ENCODE measurements around the gene CADM4. TPM values are rescaled to one million over a fixed set of nuclear protein-coding genes. Genes with fewer than 3 reads are reported as not detected.
A peak's percentile ranks its signal among the peaks of the same experiment; 100 is the strongest.

CADM4 gene
- total and polyA plus RNA-seq, 2 experiments from 2014 or later: 16.6 to 22.7 TPM

DNA sequence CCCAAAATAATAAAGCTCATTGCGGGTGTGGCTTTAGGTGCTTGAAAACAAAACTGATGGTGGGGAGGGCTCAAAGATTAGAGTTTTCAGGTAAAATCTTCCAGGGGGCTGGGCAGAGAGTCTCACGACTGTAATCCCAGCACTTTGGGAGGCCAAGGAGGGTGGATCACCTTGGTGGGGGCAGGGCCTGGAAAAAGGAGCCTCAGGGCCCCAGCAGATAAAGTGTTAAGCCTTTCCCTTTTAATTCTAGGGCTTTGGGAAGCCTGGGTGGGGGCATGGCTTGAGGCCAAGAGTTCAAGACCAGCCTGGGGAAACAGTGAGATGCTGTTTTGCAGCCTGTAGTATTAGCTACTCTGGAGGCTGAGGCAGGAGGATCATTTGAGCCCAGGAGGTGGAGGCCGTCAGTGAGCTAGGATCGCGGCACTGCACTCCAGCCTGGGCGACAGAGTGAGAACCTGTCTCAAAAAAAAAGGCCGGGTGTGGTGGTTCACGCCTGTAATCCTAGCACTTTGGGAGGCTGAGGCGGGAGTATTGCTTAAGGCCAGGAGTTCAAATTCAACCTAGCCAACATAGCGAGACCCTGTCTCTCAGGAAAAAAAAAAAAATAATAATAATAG, 45.5 kb downstream of the CADM4 start:
- 92% methylated on average over 10 of the region's 10 CpGs for WGBS (ENCODE audit: low lambda C conversion rate, missing lambda C conversion rate)
- TF ChIP-seq EZH2 (IDR thresholded peaks at IDR 0.05; ENCODE audit: borderline replicate concordance): no peak
- no peak for TF ChIP-seq CTCF (IDR thresholded peaks at IDR 0.05; ENCODE audit: poor library complexity)
- no peak for TF ChIP-seq EZH2phosphoT487 (IDR thresholded peaks at IDR 0.05; ENCODE audit: low read depth, severe bottlenecking, unreplicated experiment)

GRCh38 chr19:43592800-43593350, 46.8 kb downstream of the CADM4 start:
- H3K4me3 ChIP-seq: no peak overlapping the region
- DNase-seq (ENCODE audit: low spot score): no peak
- H3K36me3 ChIP-seq (replicated peaks; ENCODE audit: insufficient read depth, low read depth): no peaks in the 10 kb centered on the region
- H3K4me2 ChIP-seq: no peak overlapping the region
- 98% methylated on average over 37 of the region's 37 CpGs for WGBS (ENCODE audit: low lambda C conversion rate, missing lambda C conversion rate)
- peaks cover 6% of the 10 kb centered on the region for H4K20me1 ChIP-seq (ENCODE audit: insufficient read depth, poor library complexity, severe bottlenecking)
- H3K27me3 ChIP-seq: no peaks in the 10 kb centered on the region
- no peak overlapping the region for H3K27ac ChIP-seq
- TF ChIP-seq CTCF (IDR thresholded peaks at IDR 0.05; ENCODE audit: poor library complexity): no peak
- TF ChIP-seq EZH2phosphoT487 (IDR thresholded peaks at IDR 0.05; ENCODE audit: low read depth, severe bottlenecking, unreplicated experiment): no peak
- no peaks in the 10 kb centered on the region for H3K9me2 ChIP-seq (replicated peaks; ENCODE audit: insufficient read depth)
- H2AFZ ChIP-seq: no peak overlapping the region
- no peaks in the 10 kb centered on the region for H3K9me3 ChIP-seq (ENCODE audit: low read depth)
- peaks cover 45% of the 10 kb centered on the region for H3K79me2 ChIP-seq
- H3K4me1 ChIP-seq (ENCODE audit: insufficient read depth): peaks cover 15% of the 10 kb centered on the region

More for the DNA sequence above, 45.5 kb downstream of the CADM4 start:
- H3K4me2 ChIP-seq: peak overlapping the region; percentile 100
- peak overlapping the region; percentile 34 for H3K4me3 ChIP-seq
- H2AFZ ChIP-seq: no peak overlapping the region
- H3K27me3 ChIP-seq: no peaks in the 10 kb centered on the region
- H3K9me2 ChIP-seq (replicated peaks; ENCODE audit: insufficient read depth): no peaks in the 10 kb centered on the region
- H3K4me1 ChIP-seq (ENCODE audit: insufficient read depth): peaks cover 15% of the 10 kb centered on the region
- H3K27ac ChIP-seq: peak overlapping the region; percentile 90
- H3K36me3 ChIP-seq (replicated peaks; ENCODE audit: insufficient read depth, low read depth): no peaks in the 10 kb centered on the region
- peaks cover 56% of the 10 kb centered on the region for H3K79me2 ChIP-seq
- no peak for DNase-seq (ENCODE audit: low spot score)
- H4K20me1 ChIP-seq (ENCODE audit: insufficient read depth, poor library complexity, severe bottlenecking): peaks cover 6% of the 10 kb centered on the region
- H3K9me3 ChIP-seq (ENCODE audit: low read depth): no peaks in the 10 kb centered on the region

- no peaks in the 10 kb centered on the region for H3K9me3 ChIP-seq (ENCODE audit: low read depth)
- H3K36me3 ChIP-seq (replicated peaks; ENCODE audit: insufficient read depth, low read depth): no peaks in the 10 kb centered on the region
- TF ChIP-seq EZH2phosphoT487 (IDR thresholded peaks at IDR 0.05; ENCODE audit: low read depth, severe bottlenecking, unreplicated experiment) (no peak), EZH2 (IDR thresholded peaks at IDR 0.05; ENCODE audit: borderline replicate concordance) (no peak), CTCF (IDR thresholded peaks at IDR 0.05; ENCODE audit: poor library complexity) (no peak)
- H3K27me3 ChIP-seq: no peaks in the 10 kb centered on the region
- no peak overlapping the region for H2AFZ ChIP-seq
- WGBS (ENCODE audit: low lambda C conversion rate, missing lambda C conversion rate): 99% methylated on average over 63 of the region's 63 CpGs
- no peak overlapping the region for H3K4me2 ChIP-seq
- H3K4me3 ChIP-seq: no peak overlapping the region
- no peaks in the 10 kb centered on the region for H3K9me2 ChIP-seq (replicated peaks; ENCODE audit: insufficient read depth)
- no peak for DNase-seq (ENCODE audit: low spot score)
- H3K79me2 ChIP-seq: peaks cover 37% of the 10 kb centered on the region
- H3K4me1 ChIP-seq (ENCODE audit: insufficient read depth): peaks cover 10% of the 10 kb centered on the region
- H3K27ac ChIP-seq: no peak overlapping the region
- H4K20me1 ChIP-seq (ENCODE audit: insufficient read depth, poor library complexity, severe bottlenecking): peaks cover 6% of the 10 kb centered on the region
Observed at GRCh38 chr19:43591904-43592772, 47.5 kb downstream of the CADM4 start.
